Hepatocyte (in vitro differentiated cells): ENCODE results near the gene PRSS16. TPM values are rescaled to one million over a fixed set of nuclear protein-coding genes. Genes with fewer than 3 reads are reported as not detected.

Experiments used
- DNase-seq: peaks from one replicate; pipeline ENCODE4 v3.0.0-alpha.2; 2016; ENCODE audit warnings: low spot score
- H2AFZ ChIP-seq: fragments of 200-600 bp; sonication (generic); 2 replicates; pipeline ENCODE4 v1.6.0; 2016; ENCODE audit warnings: antibody characterized with exemption, mild to moderate bottlenecking
- H3K27ac ChIP-seq: fragments of 200-600 bp; sonication (generic); 2 replicates; pipeline ENCODE4 v1.5.1; 2016; ENCODE audit warnings: mild to moderate bottlenecking
- H3K27me3 ChIP-seq: fragments of 200-600 bp; sonication (generic); 2 replicates; pipeline ENCODE4 v1.6.1; 2016
- H3K36me3 ChIP-seq: fragments of 200-600 bp; sonication (generic); replicated peaks from 2 replicates; pipeline ENCODE4 v1.5.1; 2016; ENCODE audit warnings: low read depth; ENCODE audit not compliant: insufficient read depth
- H3K4me1 ChIP-seq: fragments of 200-600 bp; sonication (generic); 2 replicates; pipeline ENCODE4 v1.5.1; 2016; ENCODE audit warnings: mild to moderate bottlenecking, moderate library complexity; ENCODE audit not compliant: insufficient read depth
- H3K4me2 ChIP-seq: fragments of 200-600 bp; sonication (generic); 2 replicates; pipeline ENCODE4 v1.6.0; 2016
- H3K4me3 ChIP-seq: fragments of 200-600 bp; sonication (generic); 2 replicates; pipeline ENCODE4 v1.5.1; 2016; ENCODE audit warnings: mild to moderate bottlenecking
- H3K79me2 ChIP-seq: fragments of 200-600 bp; sonication (generic); 2 replicates; pipeline ENCODE4 v1.6.0; 2017; ENCODE audit warnings: mild to moderate bottlenecking
- H3K9me2 ChIP-seq: fragments of 200-600 bp; sonication (generic); replicated peaks from 2 replicates; pipeline ENCODE4 v1.6.0; 2017; ENCODE audit warnings: mild to moderate bottlenecking; ENCODE audit not compliant: insufficient read depth
- H3K9me3 ChIP-seq: fragments of 200-600 bp; sonication (generic); 2 replicates; pipeline ENCODE4 v1.5.1; 2016; ENCODE audit warnings: low read depth, mild to moderate bottlenecking
- H4K20me1 ChIP-seq: fragments of 200-600 bp; sonication (generic); 2 replicates; pipeline ENCODE4 v1.6.0; 2016; ENCODE audit warnings: mild to moderate bottlenecking; ENCODE audit not compliant: insufficient read depth, poor library complexity, severe bottlenecking
- CTCF ChIP-seq: fragments of 200-600 bp; sonication (generic); IDR thresholded peaks from 2 replicates; pipeline ENCODE4 v1.5.1; 2016; ENCODE audit warnings: antibody characterized with exemption, mild to moderate bottlenecking; ENCODE audit not compliant: poor library complexity
- EZH2 ChIP-seq: fragments of 200-600 bp; sonication (generic); IDR thresholded peaks from 2 replicates; pipeline ENCODE4 v1.6.1; 2016; ENCODE audit warnings: antibody characterized with exemption, mild to moderate bottlenecking, borderline replicate concordance
- EZH2phosphoT487 ChIP-seq: fragments of 200-600 bp; sonication (generic); IDR thresholded peaks from one replicate; pipeline ENCODE4 v1.6.1; 2018; ENCODE audit warnings: antibody characterized with exemption, mild to moderate bottlenecking, low read depth, moderate library complexity; ENCODE audit not compliant: unreplicated experiment, severe bottlenecking
- WGBS: methylation state at CpG from one replicate; pipeline ENCODE4 v1.1.6; 2016; ENCODE audit warnings: low lambda C conversion rate; ENCODE audit errors: missing lambda C conversion rate; 5-methylcytosine and 5-hydroxymethylcytosine counted together
- polyA plus RNA-seq: library from polyadenylated mRNA; unstranded; fragments of >200 nt; fragmentation: Nextera tagmentation; extraction: Ambion mirVana; gene quantifications from 2 replicates; pipeline ENCODE4 v1.2.1, GENCODE V29; 2016
- total RNA-seq: library from RNA; depleted of rRNA; stranded (reverse); fragments of >200 nt; gene quantifications from 2 replicates; pipeline ENCODE4 v1.2.3, GENCODE V29; 2014

PRSS16 gene
- total and polyA plus RNA-seq, 2 experiments from 2014 or later: 9.9 to 11.7 TPM

- Histone ChIP-seq H4K20me1 (no peaks in the 10 kb centered on the region), H3K4me1 (no peaks in the 10 kb centered on the region), H3K79me2 (no peaks in the 10 kb centered on the region), H3K27me3 (peaks cover 4% of the 10 kb centered on the region), H3K9me3 (no peaks in the 10 kb centered on the region), H3K36me3 (no peaks in the 10 kb centered on the region), H3K4me3 (peak overlapping the region; percentile 43), H3K27ac (peak overlapping the region; percentile 88), H2AFZ (peak overlapping the region; percentile 69), H3K9me2 (no peaks in the 10 kb centered on the region), H3K4me2 (peak overlapping the region; percentile 81)
- 2% methylated on average over 24 of the region's 32 CpGs for WGBS
- DNase-seq: peak; percentile 95
- TF ChIP-seq EZH2phosphoT487 (no peak), CTCF (no peak), EZH2 (no peak)
Observed at GRCh38 chr6:27251112-27251605, 3.7 kb downstream of the PRSS16 start.

GRCh38 chr6:27251606-27252251 lies 4.2 kb downstream of the PRSS16 start:
- Histone ChIP-seq H3K4me1 (no peaks in the 10 kb centered on the region), H3K27me3 (no peaks in the 10 kb centered on the region), H3K9me3 (no peaks in the 10 kb centered on the region), H2AFZ (peak overlapping the region; percentile 69), H3K79me2 (no peaks in the 10 kb centered on the region), H3K36me3 (no peaks in the 10 kb centered on the region), H3K4me3 (peak overlapping the region; percentile 43), H3K27ac (peak overlapping the region; percentile 88), H4K20me1 (no peaks in the 10 kb centered on the region), H3K9me2 (no peaks in the 10 kb centered on the region), H3K4me2 (peak overlapping the region; percentile 81)
- WGBS: 5% methylated on average over 37 of the region's 46 CpGs
- TF ChIP-seq EZH2: no peak
- TF ChIP-seq CTCF: peak; percentile 61
- peak; percentile 93 for DNase-seq

GRCh38 chr6:27254566-27254965 lies 7.1 kb downstream of the PRSS16 start:
- WGBS: 90% methylated on average over 3 of the region's 3 CpGs
- no peaks in the 10 kb centered on the region for H3K4me1 ChIP-seq
- H2AFZ ChIP-seq: no peak overlapping the region
- TF ChIP-seq CTCF (no peak), EZH2phosphoT487 (no peak), EZH2 (no peak)
- no peaks in the 10 kb centered on the region for H3K79me2 ChIP-seq
- no peaks in the 10 kb centered on the region for H3K27me3 ChIP-seq
- no peaks in the 10 kb centered on the region for H3K36me3 ChIP-seq
- H3K27ac ChIP-seq: no peak overlapping the region
- no peaks in the 10 kb centered on the region for H4K20me1 ChIP-seq
- H3K9me2 ChIP-seq: no peaks in the 10 kb centered on the region
- no peak for DNase-seq
- no peaks in the 10 kb centered on the region for H3K9me3 ChIP-seq
- no peak overlapping the region for H3K4me2 ChIP-seq
- no peak overlapping the region for H3K4me3 ChIP-seq
